HepG2 (cell line): Measurements from ENCODE around the gene CNTN5. TPM values are rescaled to one million over a fixed set of nuclear protein-coding genes. Genes with fewer than 3 reads are reported as not detected.

Source experiments
- ATAC-seq: fragments of 200-7000 bp; cut with Tn5 transposase; 3 replicates; pipeline ENCODE4 v1.9.1; 2020; ENCODE audit warnings: mild to moderate bottlenecking, moderate library complexity
- BruUV-seq: library from RNA; stranded (reverse); fragments of 400-500 nt; replicated peaks from 2 replicates; lab custom pipeline; 2021; lab: Mats Ljungman, UMichigan
- CTCF ChIA-PET: fragments of 300-600 bp; formaldehyde crosslinking; extraction: SDS; loops from one replicate; lab custom pipeline; 2021; ENCODE audit warnings: low total read pairs, inconsistent platforms, low intra/inter-chr PET ratio; lab: Yijun Ruan, JAX
- POLR2A ChIA-PET: fragments of 350-600 bp; sonication (Branson Sonifier 250); formaldehyde crosslinking; loops from one replicate; lab custom pipeline; 2020; ENCODE audit warnings: antibody characterized with exemption, inconsistent platforms; lab: Yijun Ruan, JAX
- DNase-seq: peaks from one replicate; pipeline ENCODE4 v3.0.0-alpha.2; 2015; ENCODE audit warnings: low spot score
- FAIRE-seq: peaks from 3 replicates; lab custom pipeline; 2011; peaks lifted over from hg19 to GRCh38; lab: Jason Lieb, UNC
- H2AFZ ChIP-seq: one replicate; pipeline ENCODE4 v1.6.1; 2011; ENCODE audit warnings: low read length, inconsistent platforms
- H3K27ac ChIP-seq: fragments of 300-600 bp; 3 replicates; pipeline ENCODE4 v1.8.0; 2011; ENCODE audit warnings: mixed run types, mild to moderate bottlenecking, mixed read lengths, low read length, inconsistent platforms; ENCODE audit not compliant: insufficient read depth; ENCODE audit errors: extremely low read length
- H3K27me3 ChIP-seq, 2 experiments: fragments of 200-600 bp in 1 of 2; 2 replicates in 1 of 2; 3 replicates in 1 of 2; pipeline versions ENCODE4 v1.6.0 to v1.8.0; 2011; ENCODE audit warnings: low read length in 2 of 2, mild to moderate bottlenecking in 2 of 2, moderate library complexity in 2 of 2, inconsistent platforms in 1 of 2; ENCODE audit not compliant: insufficient read depth in 2 of 2, control insufficient read depth in 1 of 2
- H3K36me3 ChIP-seq, 2 experiments: fragments of 200-600 bp in 1 of 2; replicated peaks in 1 of 2; 2 replicates in 1 of 2; 3 replicates in 1 of 2; pipeline versions ENCODE4 v1.5.1 to v1.8.0; 2011; ENCODE audit warnings: low read length in 2 of 2, inconsistent platforms in 1 of 2; ENCODE audit not compliant: insufficient read depth in 2 of 2, control insufficient read depth in 1 of 2
- H3K4me1 ChIP-seq: 2 replicates; pipeline ENCODE4 v1.5.1; 2012; ENCODE audit warnings: low read length, inconsistent platforms; ENCODE audit not compliant: insufficient read depth
- H3K4me2 ChIP-seq: 2 replicates; pipeline ENCODE4 v1.6.0; 2011; ENCODE audit warnings: low read depth, low read length, inconsistent platforms
- H3K4me3 ChIP-seq, 3 experiments: fragments of 200-600 bp in 1 of 3; sonication (generic), shearing (Covaris generic) in 1 of 3; replicated peaks in 1 of 3; 2 replicates each; pipeline ENCODE4 v1.5.1; 2011 to 2016; ENCODE audit warnings: low read length in 3 of 3, inconsistent platforms in 2 of 3, low read depth in 2 of 3, mild to moderate bottlenecking in 2 of 3, control low read depth in 1 of 3, mixed read lengths in 1 of 3; ENCODE audit not compliant: insufficient read depth in 1 of 3
- H3K79me2 ChIP-seq: one replicate; pipeline ENCODE4 v1.6.1; 2011; ENCODE audit warnings: low read length, inconsistent platforms; ENCODE audit not compliant: insufficient read depth
- H3K9ac ChIP-seq: 2 replicates; pipeline ENCODE4 v1.6.0; 2011; ENCODE audit warnings: mild to moderate bottlenecking, low read depth, low read length, inconsistent platforms; ENCODE audit not compliant: insufficient read depth
- H3K9me3 ChIP-seq: 2 replicates; pipeline ENCODE4 v1.5.1; 2012; ENCODE audit warnings: mild to moderate bottlenecking, low read length
- H4K20me1 ChIP-seq: 2 replicates; pipeline ENCODE4 v1.6.0; 2011; ENCODE audit warnings: inconsistent platforms, mild to moderate bottlenecking, low read length, moderate library complexity; ENCODE audit not compliant: insufficient read depth
- BATF2 ChIP-seq: sonication (generic); formaldehyde crosslinking; IDR thresholded peaks from 2 replicates; pipeline ENCODE4 v1.8.0; 2022; ENCODE audit warnings: mild to moderate bottlenecking, missing genetic modification reagents, moderate library complexity
- CREB1 ChIP-seq, 2 experiments: fragments of 450-650 bp in 1 of 2; IDR thresholded peaks; 2 replicates each; pipeline ENCODE4 v1.6.1; 2016 to 2017; ENCODE audit warnings: control low read depth in 1 of 2, mild to moderate bottlenecking in 1 of 2, missing compliant biosample characterization in 1 of 2, missing genetic modification characterization in 1 of 2
- HMGA1 ChIP-seq: sonication (generic); formaldehyde crosslinking; conservative IDR thresholded peaks from 2 replicates; pipeline ENCODE4 v1.4.0; 2020; ENCODE audit warnings: missing genetic modification reagents
- HMGXB3 ChIP-seq: sonication (generic); formaldehyde crosslinking; IDR thresholded peaks from 2 replicates; pipeline ENCODE4 v1.4.0; 2020; ENCODE audit warnings: missing genetic modification reagents, borderline replicate concordance
- MEF2D ChIP-seq: sonication (generic); formaldehyde crosslinking; IDR thresholded peaks from 2 replicates; pipeline ENCODE4 v1.5.1; 2020; ENCODE audit warnings: mild to moderate bottlenecking, missing genetic modification reagents
- NR2F1 ChIP-seq, 2 experiments: fragments of 450-650 bp in 1 of 2; formaldehyde crosslinking in 1 of 2; IDR thresholded peaks; 2 replicates each; pipeline versions ENCODE4 v1.5.0 to v1.6.1; 2016 to 2020; ENCODE audit warnings: mild to moderate bottlenecking in 1 of 2, missing compliant biosample characterization in 1 of 2, missing genetic modification reagents in 1 of 2, moderate library complexity in 1 of 2
- PHF20 ChIP-seq: sonication (generic); formaldehyde crosslinking; IDR thresholded peaks from 2 replicates; pipeline ENCODE4 v1.5.0; 2020; ENCODE audit warnings: mild to moderate bottlenecking, missing genetic modification reagents
- PRDM15 ChIP-seq: sonication (generic); formaldehyde crosslinking; IDR thresholded peaks from 2 replicates; pipeline ENCODE4 v1.4.0; 2020; ENCODE audit warnings: missing genetic modification reagents
- TOE1 ChIP-seq: sonication (generic); formaldehyde crosslinking; IDR thresholded peaks from 2 replicates; pipeline ENCODE4 v1.4.0; 2020; ENCODE audit warnings: mild to moderate bottlenecking, missing genetic modification reagents
- ZFP62 ChIP-seq: sonication (generic); formaldehyde crosslinking; IDR thresholded peaks from 2 replicates; pipeline ENCODE4 v1.4.0; 2020; ENCODE audit warnings: missing genetic modification reagents
- ZNF234 ChIP-seq: sonication (generic); formaldehyde crosslinking; conservative IDR thresholded peaks from 2 replicates; pipeline ENCODE4 v1.5.1; 2020; ENCODE audit warnings: mild to moderate bottlenecking, missing genetic modification reagents
- ZNF251 ChIP-seq: sonication (generic); formaldehyde crosslinking; IDR thresholded peaks from 2 replicates; pipeline ENCODE4 v1.9.0; 2021; ENCODE audit warnings: mild to moderate bottlenecking, missing genetic modification reagents
- ZNF296 ChIP-seq: sonication (generic); formaldehyde crosslinking; conservative IDR thresholded peaks from 2 replicates; pipeline ENCODE4 v1.5.0; 2020; ENCODE audit warnings: mild to moderate bottlenecking, missing genetic modification reagents
- ZNF816 ChIP-seq: sonication (generic); formaldehyde crosslinking; IDR thresholded peaks from 2 replicates; pipeline ENCODE4 v1.8.0; 2022; ENCODE audit warnings: missing genetic modification reagents, mild to moderate bottlenecking, borderline replicate concordance
- WGBS: methylation state at CpG from one replicate; pipeline ENCODE4 v1.1.6; 2017; ENCODE audit warnings: low lambda C conversion rate; 5-methylcytosine and 5-hydroxymethylcytosine counted together
- in situ Hi-C: cut with HindIII; loops from 2 replicates; pipeline ENCODE4 v1.10.0; 2017; ENCODE audit warnings: low pct_unique_long_range_greater_than_20kb; ENCODE audit not compliant: extremely low pct_ligation_motif_present
- intact Hi-C: fragments of 100-400 bp; cut with micrococcal nuclease; formaldehyde crosslinking; loops from one replicate; pipeline ENCODE4 v1.10.0; 2022; ENCODE audit not compliant: unreplicated experiment
- polyA plus RNA-seq, 8 experiments: library from polyadenylated mRNA; depleted of rRNA in 3 of 8; stranded (reverse) in 7 of 8; unstranded in 1 of 8; fragments of >200 nt; fragmentation: Illumina TruSeq in 4 of 8; extraction: Trizol in 4 of 8; gene quantifications; 2 replicates each; pipeline versions ENCODE4 v1.2.1 to v1.2.3, GENCODE V29; 2011 to 2016; ENCODE audit warnings: low read depth in 4 of 8, missing spikeins in 1 of 8, mixed read lengths in 1 of 8; ENCODE audit not compliant: insufficient read depth in 1 of 8
- total RNA-seq, 5 experiments: library from RNA; depleted of rRNA; stranded (reverse); fragments of >200 nt; fragmentation: Illumina TruSeq; extraction: Trizol; gene quantifications; 2 replicates each; pipeline ENCODE4 v1.2.3, GENCODE V29; 2016; ENCODE audit warnings: low read depth in 1 of 5

The CNTN5 gene
- total and polyA plus RNA-seq, 2 of the 13 experiments (the other 11 are each of a cell fraction or from before 2014, with no cell fraction given), result not detected

GRCh38 chr11:100356035-100356434 is 1335.3 kb downstream of the CNTN5 start (continued):
- TF ChIP-seq HMGXB3 (CRISPR knock-in tag) (no peak), ZNF234 (CRISPR knock-in tag) (no peak)

- H4K20me1 ChIP-seq, result no peaks in the 10 kb centered on the region
- no peak overlapping the region for H2AFZ ChIP-seq
- H3K36me3 ChIP-seq, result no peaks in the 10 kb centered on the region
- no peaks in the 10 kb centered on the region for H3K4me1 ChIP-seq
- H3K27ac ChIP-seq, result no peak overlapping the region
- H3K9me3 ChIP-seq, result 0 out of 2 replicates have a peak, but pooled peaks cover 4% of the 10 kb centered on the region
- WGBS, result 1% methylated on average over 4 of the region's 4 CpGs
- no peaks in the 10 kb centered on the region for H3K79me2 ChIP-seq
- in situ Hi-C loops (no loop called here), intact Hi-C loops (no loop called here)
- ChIA-PET POLR2A (no interaction called here), CTCF (no interaction called here)
- H3K9ac ChIP-seq, result no peak overlapping the region
- no peak overlapping the region for H3K4me3 ChIP-seq
- no peaks in the 10 kb centered on the region for H3K27me3 ChIP-seq
- no peak for FAIRE-seq
- H3K4me2 ChIP-seq, result no peak overlapping the region
- DNase-seq, result no peak
- BruUV-seq, result no TSS peak
- no peak for ATAC-seq
- TF ChIP-seq PHF20 (CRISPR knock-in tag), result no peak
- TF ChIP-seq ZFP62 (CRISPR knock-in tag), result no peak
- TF ChIP-seq NR2F1 (CRISPR knock-in tag; IDR thresholded peaks at IDR 0.05), result no peak
- TF ChIP-seq TOE1, result no peak
- TF ChIP-seq BATF2 (CRISPR knock-in tag), result no peak
- no peak for TF ChIP-seq ZNF296 (CRISPR knock-in tag)
- no peak for TF ChIP-seq PRDM15 (CRISPR knock-in tag)
- no peak for TF ChIP-seq HMGA1
- TF ChIP-seq ZNF251, result no peak
- TF ChIP-seq ZNF816 (CRISPR knock-in tag), result no peak
- no peak for TF ChIP-seq CREB1 (IDR thresholded peaks at IDR 0.05)
- TF ChIP-seq CREB1 (CRISPR knock-in tag; IDR thresholded peaks at IDR 0.05), result no peak
- no peak for TF ChIP-seq MEF2D
Measured at GRCh38 chr11:100359281-100359680, 1338.5 kb downstream of the CNTN5 start.
